ENCODE results near the gene ISOC2.
"Not testable (repeated sequence)": the region's sequence is repeated elsewhere in the genome, so short reads cannot be mapped to it uniquely, and the experiment has no call there.

The ISOC2 gene

GRCh38 chr19:55407800-55408532, 53.5 kb downstream of the ISOC2 start:
- peak overlapping the region; percentile 98 for H3K27ac ChIP-seq (replicated peaks)

GRCh38 chr19:55407550-55407799, 54.0 kb downstream of the ISOC2 start, which contains the start of gene UBE2S:
Gene UBE2S, minus strand, starts transcription at chr19:55407788. Its CDS starts 199 bp downstream, at chr19:55407589.
- not testable (repeated sequence) for H3K27me3 ChIP-seq (ENCODE audit: insufficient read depth, poor library complexity, severe bottlenecking); DNase-seq (ENCODE audit: low read depth in 1 of 2, low spot score in 1 of 2)
- peak within 1 kb of the TSS; percentile 98 for H3K27ac ChIP-seq (replicated peaks)
- peak within 1 kb of the TSS; percentile 91 for H3K4me3 ChIP-seq (replicated peaks; ENCODE audit: insufficient read depth, low read length)
- peak; percentile 66 for TF ChIP-seq REST (IDR thresholded peaks at IDR 0.05; ENCODE audit: insufficient replicate concordance, low read depth)
- TF ChIP-seq POLR2AphosphoS5 (IDR thresholded peaks at IDR 0.05; ENCODE audit: low read depth): peak; percentile 97

More at GRCh38 chr19:55407800-55408532, 53.5 kb downstream of the ISOC2 start:
- peak overlapping the region; percentile 91 for H3K4me3 ChIP-seq (replicated peaks; ENCODE audit: insufficient read depth, low read length)
- no peaks in the 10 kb centered on the region for H3K27me3 ChIP-seq (ENCODE audit: insufficient read depth, poor library complexity, severe bottlenecking)
- peak; percentile 99 for DNase-seq (ENCODE audit: low read depth in 1 of 2, low spot score in 1 of 2)
- TF ChIP-seq SPI1 (IDR thresholded peaks at IDR 0.05; ENCODE audit: borderline replicate concordance, low read depth) (peak; percentile 81), POLR2AphosphoS5 (IDR thresholded peaks at IDR 0.05; ENCODE audit: low read depth) (no peak; the same call in 1 of the 2 replicates)

- no peak for TF ChIP-seq REST (IDR thresholded peaks at IDR 0.05; ENCODE audit: insufficient replicate concordance, low read depth)
- no peak for TF ChIP-seq GABPA (IDR thresholded peaks at IDR 0.05; ENCODE audit: low read depth)
- no peak for TF ChIP-seq POLR2AphosphoS5 (IDR thresholded peaks at IDR 0.05; ENCODE audit: low read depth)
- TF ChIP-seq SPI1 (IDR thresholded peaks at IDR 0.05; ENCODE audit: borderline replicate concordance, low read depth): no peak
- no peak for TF ChIP-seq CTCF (IDR thresholded peaks at IDR 0.05; ENCODE audit: insufficient read depth, low read length)
- H3K27me3 ChIP-seq (ENCODE audit: insufficient read depth, poor library complexity, severe bottlenecking): no peaks in the 10 kb centered on the region
- H3K4me3 ChIP-seq (replicated peaks; ENCODE audit: insufficient read depth, low read length): peak overlapping the region; percentile 91
- DNase-seq (ENCODE audit: low read depth in 1 of 2, low spot score in 1 of 2): no peak
- peak overlapping the region; percentile 98 for H3K27ac ChIP-seq (replicated peaks)
These were observed 54.5 kb downstream of the ISOC2 start for GRCh38 chr19:55406826-55407549.

GRCh38 chr19:55406091-55406825, 55.2 kb downstream of the ISOC2 start:
- Histone ChIP-seq H3K27ac (replicated peaks) (peak overlapping the region; percentile 98), H3K27me3 (ENCODE audit: insufficient read depth, poor library complexity, severe bottlenecking) (no peaks in the 10 kb centered on the region), H3K4me3 (replicated peaks; ENCODE audit: insufficient read depth, low read length) (peak overlapping the region; percentile 91)
- no peak for TF ChIP-seq CTCF (IDR thresholded peaks at IDR 0.05; ENCODE audit: insufficient read depth, low read length)
- no peak for TF ChIP-seq GABPA (IDR thresholded peaks at IDR 0.05; ENCODE audit: low read depth)
- TF ChIP-seq SPI1 (IDR thresholded peaks at IDR 0.05; ENCODE audit: borderline replicate concordance, low read depth): no peak
- no peak for TF ChIP-seq POLR2AphosphoS5 (IDR thresholded peaks at IDR 0.05; ENCODE audit: low read depth)
- no peak for TF ChIP-seq REST (IDR thresholded peaks at IDR 0.05; ENCODE audit: insufficient replicate concordance, low read depth)
- no peak for DNase-seq (ENCODE audit: low read depth in 1 of 2, low spot score in 1 of 2)
